Parathyroid adenoma (tissue), 2 donors: ENCODE measurements around the gene XKR3.

Experiments
- H2AFZ ChIP-seq: fragments of 300-600 bp; sonication (generic); one replicate; pipeline ENCODE4 v1.7.0; 2017; ENCODE audit warnings: antibody characterized with exemption, mild to moderate bottlenecking
- H3K27ac ChIP-seq: fragments of 300-600 bp; sonication (generic); one replicate; pipeline ENCODE4 v1.7.0; 2017
- H3K27me3 ChIP-seq: fragments of 300-600 bp; sonication (generic); one replicate; pipeline ENCODE4 v1.7.0; 2017; ENCODE audit warnings: low read length; ENCODE audit not compliant: control insufficient read depth, insufficient read depth
- H3K36me3 ChIP-seq: fragments of 300-600 bp; sonication (generic); one replicate; pipeline ENCODE4 v1.7.0; 2017; ENCODE audit warnings: low read length; ENCODE audit not compliant: control insufficient read depth, insufficient read depth
- H3K4me1 ChIP-seq: fragments of 300-600 bp; sonication (generic); one replicate; pipeline ENCODE4 v1.7.0; 2017; ENCODE audit warnings: control low read depth
- H3K4me2 ChIP-seq: fragments of 300-600 bp; sonication (generic); one replicate; pipeline ENCODE4 v1.7.0; 2017; ENCODE audit warnings: low read length
- H3K4me3 ChIP-seq: fragments of 300-600 bp; sonication (generic); one replicate; pipeline ENCODE4 v1.7.0; 2017; ENCODE audit warnings: low read depth, low read length
- H3K79me2 ChIP-seq: fragments of 300-600 bp; sonication (generic); one replicate; pipeline ENCODE4 v1.7.0; 2017; ENCODE audit warnings: control low read depth
- H3K9ac ChIP-seq: fragments of 300-600 bp; sonication (generic); one replicate; pipeline ENCODE4 v1.7.0; 2017; ENCODE audit warnings: mild to moderate bottlenecking
- H3K9me3 ChIP-seq: fragments of 300-600 bp; sonication (generic); one replicate; pipeline ENCODE4 v1.7.0; 2017; ENCODE audit warnings: low read length; ENCODE audit not compliant: control insufficient read depth
- CTCF ChIP-seq: fragments of 300-600 bp; sonication (generic); IDR thresholded peaks from one replicate; pipeline ENCODE4 v1.7.0; 2017; ENCODE audit warnings: antibody characterized with exemption, mild to moderate bottlenecking
- donor health status: primary hyperparathyroidism.

XKR3 gene

DNA sequence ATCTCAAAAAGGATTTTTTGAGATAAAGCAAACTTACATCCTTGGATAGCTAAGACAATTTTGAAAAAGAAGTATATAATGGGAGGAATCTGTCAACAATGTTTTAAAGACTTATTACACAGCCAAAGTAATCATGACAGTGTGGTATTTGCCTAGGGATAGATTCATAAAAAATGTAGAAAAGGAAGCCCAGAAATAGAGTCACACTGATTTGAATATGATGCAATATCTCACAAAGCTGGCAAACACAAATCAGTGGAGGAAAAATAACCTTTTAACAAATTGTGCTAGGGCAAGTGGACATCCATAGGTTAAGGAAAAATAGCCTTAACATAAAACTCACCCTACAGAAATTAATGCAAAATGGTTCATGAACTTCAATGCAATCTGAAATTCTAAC is 6.0 kb downstream of the XKR3 start:
- Histone ChIP-seq H3K36me3 (no peaks in the 10 kb centered on the region), H3K4me2 (no peak overlapping the region), H3K9me3 (no peaks in the 10 kb centered on the region)

DNA sequence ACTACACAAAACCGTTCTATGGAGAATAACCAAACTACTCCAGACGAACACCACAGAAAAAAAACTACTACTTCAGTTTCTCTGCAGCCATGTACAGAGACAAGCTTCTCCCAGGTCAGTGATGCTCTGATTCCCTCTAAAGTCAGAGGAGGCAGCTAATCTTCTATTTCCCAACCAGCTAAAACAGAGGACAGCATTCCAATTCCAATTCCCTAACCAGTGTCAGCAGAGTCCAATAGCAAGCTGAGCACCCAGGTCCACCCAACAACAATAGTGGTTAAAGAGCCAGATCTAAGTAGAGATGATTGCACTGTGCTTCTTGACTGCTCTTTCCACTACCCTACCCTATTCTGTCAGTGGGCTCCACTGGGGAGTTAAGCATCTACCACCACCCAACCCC is 6.7 kb downstream of the XKR3 start:
- no peaks in the 10 kb centered on the region for H3K27me3 ChIP-seq
- H3K4me2 ChIP-seq, result no peak overlapping the region
- H2AFZ ChIP-seq, result no peak overlapping the region
- H3K9ac ChIP-seq, result no peak overlapping the region
- no peaks in the 10 kb centered on the region for H3K4me1 ChIP-seq
- H3K9me3 ChIP-seq, result no peaks in the 10 kb centered on the region
- TF ChIP-seq CTCF, result no peak
- no peak overlapping the region for H3K4me3 ChIP-seq
- no peaks in the 10 kb centered on the region for H3K79me2 ChIP-seq
- H3K36me3 ChIP-seq, result no peaks in the 10 kb centered on the region
- H3K27ac ChIP-seq, result no peak overlapping the region

More for the DNA sequence above, 6.0 kb downstream of the XKR3 start:
- H3K9ac ChIP-seq, result no peak overlapping the region
- H3K79me2 ChIP-seq, result no peaks in the 10 kb centered on the region
- no peaks in the 10 kb centered on the region for H3K4me1 ChIP-seq
- no peak for TF ChIP-seq CTCF
- no peak overlapping the region for H3K27ac ChIP-seq
- H2AFZ ChIP-seq, result no peak overlapping the region
- no peak overlapping the region for H3K4me3 ChIP-seq
- H3K27me3 ChIP-seq, result no peaks in the 10 kb centered on the region

DNA sequence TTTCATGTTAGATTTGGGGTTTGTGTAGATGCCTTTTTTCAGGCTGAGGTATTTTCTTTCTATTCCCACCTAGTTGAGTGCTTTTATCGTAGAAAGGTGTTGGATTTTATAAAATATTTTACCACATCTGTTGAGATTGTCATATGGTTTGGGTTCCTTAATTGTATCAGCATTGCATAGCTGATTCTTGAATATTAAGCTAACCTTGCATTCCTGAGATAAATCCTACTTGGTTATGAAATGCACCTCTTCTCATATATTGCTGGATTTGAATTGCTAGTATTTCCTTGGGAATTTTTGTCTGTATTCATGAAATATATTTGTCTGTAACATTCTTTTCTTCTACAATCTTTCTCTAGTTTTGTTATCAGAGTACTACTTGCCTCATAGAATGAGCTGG is 10.1 kb downstream of the XKR3 start:
- Histone ChIP-seq H2AFZ (no peak overlapping the region), H3K9me3 (no peaks in the 10 kb centered on the region), H3K36me3 (no peaks in the 10 kb centered on the region), H3K9ac (no peak overlapping the region), H3K27ac (no peak overlapping the region), H3K4me2 (no peak overlapping the region), H3K4me1 (no peaks in the 10 kb centered on the region), H3K27me3 (no peaks in the 10 kb centered on the region), H3K79me2 (no peaks in the 10 kb centered on the region), H3K4me3 (no peak overlapping the region)
- TF ChIP-seq CTCF, result no peak

- no peak for TF ChIP-seq CTCF
- Histone ChIP-seq H3K4me3 (no peak overlapping the region), H3K9ac (no peak overlapping the region)
Observed at GRCh38 chr22:16810188-16810802, 14.9 kb downstream of the XKR3 start.

DNA sequence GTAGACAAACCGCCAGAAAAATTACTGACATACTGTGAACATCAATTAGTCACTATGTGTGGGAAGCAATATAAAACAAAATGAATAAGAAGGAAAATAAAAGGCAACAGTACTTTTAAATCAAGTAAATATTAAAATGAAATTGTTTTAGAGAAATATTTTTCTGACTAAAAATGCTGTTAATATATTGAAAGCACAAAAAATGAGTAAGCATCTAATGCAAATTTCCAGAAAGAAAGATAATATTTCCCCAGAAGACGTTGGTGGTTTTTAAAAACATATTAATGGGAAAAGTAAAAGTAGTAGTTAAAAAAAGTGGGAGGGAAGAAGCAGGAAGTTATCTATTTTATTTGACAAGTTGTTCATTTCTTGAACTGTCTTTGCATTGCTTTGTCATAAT is 16.5 kb downstream of the XKR3 start:
- H3K27me3 ChIP-seq, result no peaks in the 10 kb centered on the region
- H2AFZ ChIP-seq, result no peak overlapping the region
- no peak overlapping the region for H3K27ac ChIP-seq

More at GRCh38 chr22:16810188-16810802, 14.9 kb downstream of the XKR3 start:
- no peaks in the 10 kb centered on the region for H3K79me2 ChIP-seq
- no peaks in the 10 kb centered on the region for H3K36me3 ChIP-seq
- no peaks in the 10 kb centered on the region for H3K27me3 ChIP-seq
- H2AFZ ChIP-seq, result no peak overlapping the region
- no peaks in the 10 kb centered on the region for H3K4me1 ChIP-seq
- no peak overlapping the region for H3K4me2 ChIP-seq
- H3K9me3 ChIP-seq, result no peaks in the 10 kb centered on the region
- H3K27ac ChIP-seq, result no peak overlapping the region

More for the DNA sequence above, 16.5 kb downstream of the XKR3 start:
- H3K4me1 ChIP-seq, result no peaks in the 10 kb centered on the region
- no peak overlapping the region for H3K9ac ChIP-seq
- no peak overlapping the region for H3K4me3 ChIP-seq
- no peaks in the 10 kb centered on the region for H3K79me2 ChIP-seq
- TF ChIP-seq CTCF, result no peak
- no peaks in the 10 kb centered on the region for H3K9me3 ChIP-seq
- H3K4me2 ChIP-seq, result no peak overlapping the region
- H3K36me3 ChIP-seq, result no peaks in the 10 kb centered on the region
